T1000 (cell line): Measurements from ENCODE around the gene SUZ12.
"Not testable (repeated sequence)": the region's sequence is repeated elsewhere in the genome, so short reads cannot be mapped to it uniquely, and the experiment has no call there.

Source experiments
- DNase-seq: peaks from one replicate; lab custom pipeline; 2025; ENCODE audit warnings: mixed read lengths; lab: John Stamatoyannopoulos, UW

Gene SUZ12

DNA sequence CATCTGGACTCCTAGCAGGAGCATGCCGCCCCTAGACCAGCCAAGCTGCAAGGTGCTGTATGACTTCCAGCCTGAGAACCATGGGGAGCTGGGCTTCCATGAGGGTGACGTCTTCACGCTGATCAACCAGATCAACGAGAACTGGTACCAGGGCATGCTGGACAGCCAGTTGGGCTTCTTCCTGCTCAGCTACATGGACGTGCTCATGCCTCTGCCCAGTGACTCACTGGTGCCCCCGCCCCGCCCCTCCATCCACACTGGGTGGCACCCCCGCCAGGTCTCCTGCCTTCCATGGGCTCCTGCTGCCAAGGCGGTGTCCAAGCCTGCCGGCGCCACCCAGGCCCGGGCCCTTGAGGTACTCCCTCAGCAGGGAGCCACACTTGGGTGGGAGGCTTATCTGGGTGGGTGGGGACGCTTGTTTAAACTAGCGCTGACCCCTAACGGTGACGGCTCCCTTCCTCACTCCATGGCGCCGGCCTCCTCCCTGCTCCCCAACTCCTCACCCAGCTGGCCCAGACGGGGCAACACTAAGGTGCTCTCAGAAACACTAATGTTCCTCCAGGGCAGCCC, 104.6 kb downstream of the SUZ12 start:
- DNase-seq: not testable (repeated sequence)

DNA sequence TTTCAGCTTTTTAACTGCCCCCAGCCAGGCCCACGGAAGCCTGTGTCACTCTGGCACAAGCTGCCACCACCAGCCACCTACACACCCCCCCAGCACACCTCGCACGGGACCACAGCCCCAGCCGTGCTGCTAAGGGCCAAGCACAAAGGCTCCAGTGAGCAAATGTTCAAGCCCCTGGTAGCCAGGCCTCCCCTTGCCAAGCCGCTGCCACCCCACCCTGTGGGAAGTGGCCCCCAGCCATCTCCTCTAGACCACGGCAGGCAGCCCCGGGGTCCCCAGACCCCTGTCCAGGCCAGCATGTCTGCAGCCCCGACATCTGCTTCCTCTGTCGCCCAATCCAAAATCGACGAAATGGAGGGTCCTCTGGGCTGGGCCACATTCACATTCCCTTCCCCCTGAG, 105.5 kb downstream of the SUZ12 start:
- not testable (repeated sequence) for DNase-seq

GRCh38 chr17:32045611-32046010, 108.8 kb downstream of the SUZ12 start:
- DNase-seq: not testable (repeated sequence)

DNA sequence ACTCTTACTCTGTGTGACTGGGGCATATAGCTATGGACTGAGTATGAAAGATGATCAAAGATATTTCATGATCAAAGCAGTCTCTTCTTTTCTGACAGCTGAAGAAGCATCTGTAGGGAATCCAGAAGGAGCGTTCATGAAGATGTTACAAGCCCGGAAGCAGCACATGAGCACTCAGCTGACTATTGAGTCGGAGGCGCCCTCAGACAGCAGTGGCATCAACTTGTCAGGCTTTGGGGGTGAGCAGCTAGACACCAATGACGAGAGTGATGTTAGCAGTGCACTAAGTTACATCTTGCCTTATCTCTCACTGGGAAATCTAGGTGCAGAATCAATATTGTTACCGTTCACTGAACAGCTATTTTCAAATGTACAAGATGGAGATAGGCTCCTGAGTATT, 110.9 kb downstream of the SUZ12 start:
- not testable (repeated sequence) for DNase-seq
